Fibroblast of skin of left biceps (primary cell): Measurements from ENCODE around the gene ZBTB7B.

Source experiments
- DNase-seq, 2 experiments: peaks; one replicate each; pipeline ENCODE4 v3.0.0-alpha.2; 2013; ENCODE audit warnings: low read depth in 2 of 2

ZBTB7B gene

DNA sequence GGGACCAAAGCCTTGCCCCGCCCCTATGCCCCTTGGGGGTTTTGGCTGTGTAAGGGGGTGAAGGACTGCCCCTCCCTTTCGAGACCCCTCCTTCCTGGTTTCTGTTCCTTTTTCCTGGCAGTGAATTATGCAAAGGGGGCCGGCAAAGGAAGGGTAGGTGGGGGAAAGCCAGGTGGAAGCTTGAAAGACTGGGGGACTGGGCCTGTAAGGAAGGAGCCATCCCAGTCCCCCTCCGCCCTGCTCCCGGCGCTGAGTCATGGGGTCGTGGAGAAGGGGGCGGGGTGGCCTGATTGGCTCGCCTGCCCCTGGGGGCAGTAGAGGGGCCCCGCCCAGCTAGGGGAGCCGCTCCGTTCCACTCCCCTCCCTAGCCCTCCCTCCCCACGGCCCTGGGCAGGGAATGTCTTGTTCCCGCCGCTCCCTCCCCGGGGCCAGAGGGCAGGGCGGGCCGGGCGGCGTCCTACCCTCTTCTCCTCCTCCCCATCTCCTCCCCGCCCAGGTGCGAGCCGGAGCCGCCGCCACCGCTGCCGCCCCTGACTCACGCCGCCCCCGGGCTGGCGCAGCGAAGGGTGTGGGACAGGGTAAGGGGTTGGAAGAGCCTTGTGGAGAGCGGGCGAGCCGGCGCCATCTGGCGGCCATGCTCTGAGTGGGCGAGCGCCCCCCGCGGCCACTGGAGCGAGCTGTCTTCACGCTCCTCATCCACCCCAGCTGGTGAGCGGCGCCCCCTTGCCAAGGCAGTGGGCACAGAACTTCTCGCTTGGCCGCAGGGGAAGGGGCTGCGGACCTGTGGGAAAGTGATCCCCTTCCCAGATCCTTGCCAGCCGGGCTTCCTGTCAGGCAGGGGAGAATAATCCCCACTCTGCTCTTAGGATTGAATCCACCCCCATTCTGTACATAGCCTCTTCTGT, 14.7 kb downstream of the ZBTB7B start:
- DNase-seq, result peak; percentile 48 to 62

DNA sequence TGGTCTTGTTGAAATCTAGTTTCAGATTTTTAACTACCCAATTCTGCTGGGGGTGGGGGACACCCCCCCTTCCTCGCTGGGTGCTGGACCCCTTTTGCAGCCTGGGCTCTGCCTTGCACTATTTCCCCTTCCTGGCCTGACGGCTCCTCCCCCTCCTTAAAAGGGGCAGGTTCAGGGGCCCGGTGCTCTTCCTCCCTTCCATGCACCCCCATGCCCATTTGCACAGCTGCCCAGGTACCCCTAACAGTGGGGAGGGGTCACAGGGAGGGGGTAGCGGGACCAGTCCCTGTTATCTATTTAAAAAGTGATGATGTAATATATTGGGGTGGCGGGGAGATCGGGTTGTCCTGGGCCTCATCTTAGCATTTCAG, 15.3 kb downstream of the ZBTB7B start:
- DNase-seq, result no peak

DNA sequence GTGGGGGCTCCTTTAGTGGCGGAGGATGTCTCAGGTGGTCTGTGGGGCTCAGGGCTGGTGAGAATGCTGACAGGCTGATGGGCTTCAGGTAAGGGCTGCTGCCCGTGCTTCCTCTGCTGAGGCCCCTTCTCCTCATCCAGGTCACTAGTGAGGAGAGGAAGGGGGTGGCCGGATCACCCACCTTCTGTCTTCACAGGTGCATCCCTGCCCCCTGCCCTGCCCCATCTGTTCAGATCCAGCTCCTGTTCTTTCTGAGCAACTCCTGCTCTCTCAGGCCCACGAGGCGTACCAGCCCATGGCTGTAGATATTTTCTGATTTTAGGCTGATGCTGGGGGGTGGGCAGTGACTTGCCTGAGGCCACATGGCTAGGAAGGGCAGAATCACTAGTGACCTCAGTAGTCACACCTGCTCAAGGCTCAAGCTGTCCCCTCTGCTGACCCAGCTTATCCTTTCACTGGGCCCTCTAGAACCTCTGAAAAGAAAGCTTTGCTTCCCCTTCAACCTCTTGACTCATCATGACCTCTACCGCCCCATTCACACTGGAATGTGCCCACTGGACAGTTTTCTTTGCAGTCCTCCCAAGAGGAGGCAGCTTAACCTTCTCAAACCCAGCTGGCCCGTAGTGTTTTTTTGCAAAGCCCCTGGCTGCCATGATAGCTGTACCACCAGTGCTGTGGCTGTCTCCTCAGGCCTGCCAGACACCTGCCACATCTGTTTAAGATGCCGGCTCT, 16.2 kb downstream of the ZBTB7B start:
- DNase-seq, result no peak

DNA sequence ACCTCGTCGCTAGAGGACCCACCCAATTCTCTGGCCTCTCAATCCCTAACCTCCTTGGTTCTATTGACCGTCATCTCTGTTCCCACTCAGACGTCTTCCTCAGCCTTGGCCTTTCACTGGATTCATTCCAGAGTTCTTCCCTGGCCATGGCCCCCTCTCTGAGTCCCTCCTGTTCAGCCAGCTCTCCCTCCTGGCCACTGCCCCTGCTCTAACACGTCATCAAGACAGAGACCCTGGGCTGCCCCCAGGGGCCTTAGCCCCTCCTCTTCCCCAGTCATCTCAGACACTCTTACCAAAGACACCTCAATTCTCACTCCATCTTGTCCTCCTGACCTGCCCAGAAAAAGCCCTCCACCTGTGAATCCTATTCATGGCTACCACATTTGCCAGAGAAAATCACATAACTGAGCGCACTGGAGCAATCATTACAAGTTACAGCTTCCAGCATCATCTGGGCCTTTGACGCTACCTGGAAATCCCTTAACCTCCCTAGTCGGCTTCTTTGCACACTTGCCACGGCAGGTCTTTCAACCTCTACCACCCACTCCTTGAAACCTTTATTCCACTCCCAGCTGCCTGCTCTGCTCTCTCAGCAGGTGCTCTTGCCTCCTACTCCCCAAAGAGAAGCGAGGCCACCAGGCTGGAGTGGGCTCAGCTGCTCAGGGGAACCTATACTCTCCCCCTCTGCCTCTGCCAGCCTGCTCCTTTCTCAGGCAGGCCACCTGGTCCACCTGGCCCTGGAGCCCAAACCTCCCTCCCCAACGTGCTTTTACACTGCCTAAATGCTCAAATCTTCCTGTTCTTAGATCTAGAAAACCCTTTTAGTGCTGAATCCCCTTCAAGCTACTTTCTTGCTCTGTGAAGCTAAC, 17.0 kb downstream of the ZBTB7B start:
- DNase-seq, result no peak

DNA sequence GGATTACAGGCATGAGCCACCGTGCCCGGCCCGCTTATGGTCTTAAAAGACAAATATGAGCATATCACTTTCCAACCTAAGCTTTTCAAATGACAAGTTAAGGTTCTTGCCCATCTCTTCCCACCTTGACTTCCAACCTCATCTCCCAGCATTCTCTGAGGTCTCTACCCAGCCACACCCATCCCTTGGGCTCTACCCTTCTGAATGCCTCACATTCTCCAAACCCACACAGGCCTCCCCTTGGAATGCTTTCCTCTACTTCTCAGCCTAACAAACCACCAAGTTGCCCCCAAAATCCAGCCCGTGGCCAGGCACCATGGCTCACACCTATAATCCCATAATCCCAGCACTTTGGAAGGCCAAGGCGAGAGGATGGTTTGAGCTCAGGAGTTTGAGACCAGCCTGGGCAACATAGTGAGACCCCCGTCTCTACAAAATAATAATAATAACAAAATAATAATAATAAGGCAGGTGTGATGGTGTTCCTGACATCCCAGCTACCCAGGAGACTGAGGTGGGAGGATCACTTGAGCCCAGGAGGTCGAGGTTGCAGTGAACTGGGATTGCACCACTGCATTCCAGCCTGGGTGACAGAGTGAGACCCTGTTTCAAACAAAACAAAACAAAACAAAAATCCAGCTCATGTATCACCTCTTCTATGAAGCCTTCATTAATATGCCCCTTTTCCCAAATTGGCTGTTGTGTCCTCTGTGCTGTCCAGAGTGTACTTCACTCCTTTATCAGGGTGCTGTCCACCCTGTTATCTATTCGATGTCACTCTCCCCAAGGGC, 19.7 kb downstream of the ZBTB7B start:
- no peak for DNase-seq

DNA sequence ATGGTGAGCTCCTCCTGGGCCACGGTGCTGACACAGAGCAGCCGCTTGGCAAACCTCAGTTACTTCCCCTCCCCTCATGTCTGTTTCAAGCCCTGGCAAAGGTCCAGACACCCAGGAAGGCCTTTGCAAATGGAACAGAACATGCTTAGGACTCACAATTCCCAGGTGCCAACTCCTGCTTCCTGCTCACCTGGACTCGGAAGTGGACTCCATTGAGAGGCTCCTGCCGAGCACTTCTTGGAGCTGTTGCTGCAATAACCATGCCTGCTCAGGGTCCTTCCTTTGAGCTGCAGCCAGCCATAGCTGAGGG, 20.3 kb downstream of the ZBTB7B start:
- DNase-seq, result no peak

DNA sequence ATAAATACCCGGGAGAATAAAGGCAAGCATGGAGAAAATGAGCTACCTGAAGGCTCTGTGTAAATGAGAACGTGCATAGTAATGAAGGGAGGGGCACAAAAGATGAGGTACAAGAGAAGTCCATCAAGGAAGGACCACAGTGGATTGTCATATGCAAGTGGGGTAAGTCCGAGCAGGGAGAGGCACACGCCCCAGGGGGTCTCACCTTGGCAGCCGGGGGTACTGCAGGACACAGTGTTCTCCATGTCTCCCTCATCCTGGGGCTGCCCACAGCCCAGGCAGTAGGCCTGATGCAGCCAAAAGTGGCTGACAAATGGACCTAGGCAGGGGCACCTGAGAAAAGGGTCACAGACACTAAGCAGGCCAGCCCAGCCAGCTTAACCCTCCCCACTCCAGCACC, 21.0 kb downstream of the ZBTB7B start:
- no peak for DNase-seq

DNA sequence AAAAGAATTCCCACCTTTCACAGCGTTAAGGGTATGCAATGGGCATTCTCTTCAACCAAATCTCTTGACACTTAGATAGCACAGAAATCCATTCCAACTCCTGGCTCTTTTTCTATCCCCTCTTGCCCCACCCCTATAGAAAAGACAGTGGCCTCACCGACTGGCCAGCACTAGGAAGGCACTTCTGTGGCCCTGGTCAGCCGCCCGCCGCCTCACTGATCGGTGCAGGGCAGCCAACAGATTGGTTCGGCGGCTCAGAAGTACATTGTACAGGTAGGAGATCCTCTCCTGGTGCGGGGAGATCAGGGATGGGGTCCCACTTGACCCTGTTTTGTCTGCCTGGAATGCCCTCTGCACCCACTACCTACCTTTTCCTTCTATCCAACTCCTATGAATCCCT, 21.7 kb downstream of the ZBTB7B start:
- DNase-seq, result no peak

DNA sequence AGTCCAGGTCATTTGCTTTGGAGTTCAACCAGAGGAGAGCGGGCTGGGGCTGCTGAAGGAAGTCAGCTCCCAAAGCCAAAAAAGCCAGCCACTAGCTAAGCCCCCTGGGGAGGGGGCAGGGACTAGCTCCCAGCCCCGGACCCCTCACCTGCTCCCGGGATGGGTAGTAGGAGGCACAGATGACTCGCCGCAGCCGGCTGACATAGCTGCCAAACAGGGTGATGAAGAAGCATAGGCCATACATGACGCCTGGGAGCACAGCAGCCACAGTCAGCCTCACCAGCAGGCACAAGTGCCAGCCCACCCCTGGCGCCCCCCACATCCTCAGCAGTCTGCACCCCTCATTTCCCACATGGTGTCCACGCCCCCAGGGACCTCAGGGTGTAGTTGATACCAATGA, 23.6 kb downstream of the ZBTB7B start:
- DNase-seq, result no peak

DNA sequence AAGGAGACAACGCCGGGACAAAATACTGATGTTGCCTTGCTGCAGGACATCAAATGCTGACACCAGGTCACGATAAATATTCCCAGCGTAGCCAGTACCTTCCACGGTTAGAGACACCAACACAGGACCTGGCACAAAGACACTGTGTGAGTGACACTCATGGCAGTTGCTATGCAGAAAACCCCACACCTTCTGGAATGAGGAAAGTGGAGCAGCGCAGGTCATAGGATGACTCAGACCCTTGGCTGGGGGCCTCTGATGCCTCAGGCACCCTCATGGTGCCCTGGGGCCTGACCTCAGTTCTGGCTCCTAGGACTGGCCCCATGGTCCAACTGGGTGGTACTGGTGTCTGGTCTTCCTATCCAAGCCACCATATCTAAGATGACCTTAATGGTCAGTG, 24.0 kb downstream of the ZBTB7B start:
- DNase-seq, result no peak

DNA sequence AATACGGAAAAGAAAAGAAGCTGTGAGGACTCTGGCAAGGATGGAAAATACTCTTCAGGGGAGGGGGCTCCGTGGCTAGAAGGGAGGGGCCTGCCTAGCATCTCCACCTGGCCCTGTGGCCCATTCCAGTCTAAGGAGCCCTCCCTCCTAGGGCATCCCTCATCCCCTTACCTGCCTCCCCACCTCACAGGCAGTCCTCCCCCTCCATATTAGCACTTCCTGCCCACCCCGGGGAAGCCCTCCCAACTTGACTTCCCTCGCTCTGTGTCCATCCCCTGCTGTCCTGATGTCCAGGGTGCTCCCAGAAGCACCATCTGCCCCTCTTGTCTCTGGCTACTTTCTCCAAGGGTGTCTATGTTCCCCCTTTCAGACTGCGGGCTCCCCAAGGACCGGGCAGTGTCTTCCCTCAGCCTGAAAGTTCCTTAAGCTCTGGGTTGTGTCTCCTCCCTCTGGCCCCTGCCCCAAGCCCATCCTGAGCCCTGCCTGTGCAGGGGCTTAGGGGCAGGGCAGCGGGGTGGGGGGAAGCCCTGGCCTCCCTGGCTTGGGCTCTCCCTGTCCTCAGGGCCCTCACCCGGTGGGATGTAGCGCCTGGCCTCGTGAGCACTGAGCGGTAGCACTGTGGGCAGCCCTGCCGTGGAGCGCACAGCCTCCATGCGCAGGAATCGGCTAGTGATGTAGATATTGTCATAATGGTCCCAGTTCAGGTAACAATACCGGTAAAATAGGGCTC, 27.1 kb downstream of the ZBTB7B start:
- no peak for DNase-seq

DNA sequence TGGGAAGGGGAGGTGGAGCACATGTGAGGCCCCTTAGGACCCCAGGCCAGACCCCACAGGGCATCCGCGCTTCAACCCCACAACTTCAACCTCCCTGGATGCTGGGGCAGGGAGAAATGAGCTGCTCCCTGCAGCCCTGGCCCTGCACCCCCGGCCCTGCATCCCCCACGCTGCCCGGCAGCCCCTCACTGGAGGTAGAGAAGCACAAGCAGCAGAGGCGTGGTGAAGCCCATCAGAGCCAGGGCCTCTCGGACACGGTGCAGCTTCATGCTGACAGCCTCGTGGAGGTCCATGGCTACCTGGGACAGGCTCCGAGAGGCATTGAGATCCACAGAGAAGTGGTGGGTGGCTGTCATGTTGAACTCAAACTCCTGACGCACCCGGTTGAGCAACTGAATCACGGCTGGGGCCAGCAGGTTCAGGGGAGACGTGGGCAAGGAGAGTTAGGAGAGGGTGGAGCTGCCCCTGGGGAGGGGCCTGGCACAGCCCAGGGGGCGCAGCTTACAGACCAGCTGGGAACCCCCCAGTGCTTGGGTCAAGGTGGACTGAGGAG, 27.7 kb downstream of the ZBTB7B start:
- DNase-seq, result no peak

DNA sequence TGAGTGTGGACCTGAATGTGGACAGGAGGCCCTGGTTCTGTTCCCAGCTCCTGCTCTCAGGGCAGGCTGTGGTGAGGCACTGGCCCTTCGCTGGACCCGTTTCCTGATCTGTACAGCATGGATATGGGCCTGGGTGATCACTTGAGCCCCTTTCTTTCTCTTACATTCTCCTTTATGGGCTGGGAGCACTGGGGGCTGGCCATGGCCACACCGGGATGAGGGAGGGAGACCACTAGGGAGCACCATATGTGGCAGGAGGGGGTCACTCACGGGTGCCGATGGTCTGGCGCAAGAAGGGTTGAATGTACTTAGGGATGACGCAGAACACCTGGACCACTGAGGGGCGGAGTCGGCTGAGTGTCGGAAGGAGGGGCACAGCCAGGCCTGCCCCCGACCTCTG, 28.3 kb downstream of the ZBTB7B start:
- no peak for DNase-seq

DNA sequence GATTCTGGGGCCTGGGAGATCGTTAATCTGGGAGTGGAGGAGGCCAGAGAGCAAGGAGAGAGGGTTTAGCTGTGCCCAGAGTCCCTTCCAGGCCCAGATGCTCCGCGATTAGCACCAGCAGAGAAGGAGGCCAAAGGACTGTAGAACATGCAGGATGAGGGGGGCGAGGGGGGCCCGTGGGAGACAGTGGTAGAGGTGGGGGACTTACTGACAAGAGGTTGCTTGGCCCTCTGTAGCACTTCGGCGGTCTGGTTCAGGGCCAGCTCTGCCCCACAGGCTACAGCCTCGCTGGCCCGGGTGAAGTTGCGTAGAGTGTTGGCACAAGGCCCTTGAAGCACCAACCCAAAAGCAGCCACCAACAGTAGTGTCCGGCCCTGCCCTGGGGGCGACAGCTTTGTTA, 30.3 kb downstream of the ZBTB7B start:
- DNase-seq, result no peak

DNA sequence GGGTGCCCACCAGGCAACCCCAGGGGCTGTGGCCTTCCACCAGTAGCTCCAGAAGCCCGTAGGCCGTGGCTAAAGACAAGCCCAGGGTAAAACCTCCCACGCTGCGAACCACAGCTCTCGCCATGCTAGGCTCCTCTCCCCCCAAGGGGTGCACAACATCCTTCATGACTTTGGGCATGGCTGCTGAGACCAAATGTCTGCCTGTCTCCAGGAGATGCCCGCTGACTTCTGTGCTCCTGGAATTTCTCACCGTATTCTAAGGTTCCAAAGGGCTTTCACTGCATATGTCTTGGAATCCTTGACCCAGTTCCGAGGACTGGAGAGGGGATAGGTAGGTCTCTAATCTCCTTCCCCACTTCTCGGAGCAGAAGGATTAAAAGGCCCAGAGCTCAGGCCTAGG, 30.9 kb downstream of the ZBTB7B start, which contains the start of the genes DCST1 and DCST2:
DCST1 (plus strand) TSS at position 301 of the 400 bp plus-strand sequence. CDS start 213 bp downstream, outside the sequence.
DCST2 (minus strand) TSS at position 258 of the 400 bp plus-strand sequence; CDS start at position 178, 80 bp downstream.
- DNase-seq, result no peak

DNA sequence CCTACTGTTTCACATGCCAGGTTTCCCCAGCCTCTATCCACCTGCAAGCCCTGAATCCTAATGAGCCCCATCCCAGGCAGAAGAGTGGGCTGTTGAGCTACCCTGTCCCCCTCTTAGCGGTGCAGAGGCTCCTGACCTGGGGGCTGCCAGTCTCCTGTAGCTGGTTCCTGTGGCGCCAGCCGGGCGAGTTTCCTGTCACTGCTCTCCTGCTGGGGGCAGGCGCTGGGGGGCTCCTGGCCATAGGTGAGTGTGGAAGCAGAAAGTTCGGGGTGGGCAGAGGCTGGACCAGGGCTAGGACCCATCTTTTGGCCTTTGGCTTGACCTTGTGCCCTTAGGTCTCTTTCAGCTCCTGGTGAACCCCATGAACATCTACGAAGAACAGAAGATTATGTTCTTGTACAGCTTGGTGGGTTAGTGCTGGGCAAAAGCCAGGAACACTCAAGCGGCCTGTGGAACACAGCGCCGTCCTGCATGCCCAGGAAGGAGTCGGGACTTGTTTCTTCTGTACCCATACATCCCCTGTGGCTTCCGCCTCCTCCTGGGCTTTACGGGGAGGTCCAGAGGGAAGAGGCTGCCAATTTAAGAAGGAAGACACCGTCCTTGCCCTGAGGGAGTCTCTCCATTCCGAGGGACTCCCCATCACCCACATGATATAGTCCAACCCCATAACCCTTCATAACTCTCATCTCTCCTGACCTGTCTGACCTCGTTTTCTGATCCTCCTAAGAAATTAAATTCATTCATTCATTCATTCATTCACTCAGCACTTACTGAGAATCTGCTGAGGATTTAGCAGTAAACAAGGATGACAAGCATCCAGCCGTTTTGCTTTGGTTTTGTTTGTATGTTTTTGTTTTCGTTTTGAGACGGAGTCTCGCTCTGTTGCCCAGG, 32.0 kb downstream of the ZBTB7B start:
- no peak for DNase-seq

DNA sequence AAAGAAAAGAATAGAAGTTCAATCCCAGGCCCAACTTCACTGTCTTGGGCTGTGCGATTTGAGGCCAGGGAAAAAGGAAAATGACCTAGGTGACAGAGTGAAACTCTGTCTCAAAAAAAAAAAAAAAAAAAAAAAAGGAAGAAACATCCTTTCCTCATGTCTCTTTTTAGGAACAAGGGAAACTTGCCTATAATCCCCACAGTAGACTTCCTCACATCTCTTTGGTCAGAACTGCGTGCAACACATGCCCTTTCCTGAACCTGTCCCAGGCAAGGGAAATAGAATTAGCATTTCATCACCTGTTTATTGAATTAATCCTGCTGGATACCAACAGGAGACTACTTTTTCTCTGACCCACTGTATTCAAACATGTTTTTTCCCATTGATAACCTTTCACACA, 33.3 kb downstream of the ZBTB7B start:
- no peak for DNase-seq

DNA sequence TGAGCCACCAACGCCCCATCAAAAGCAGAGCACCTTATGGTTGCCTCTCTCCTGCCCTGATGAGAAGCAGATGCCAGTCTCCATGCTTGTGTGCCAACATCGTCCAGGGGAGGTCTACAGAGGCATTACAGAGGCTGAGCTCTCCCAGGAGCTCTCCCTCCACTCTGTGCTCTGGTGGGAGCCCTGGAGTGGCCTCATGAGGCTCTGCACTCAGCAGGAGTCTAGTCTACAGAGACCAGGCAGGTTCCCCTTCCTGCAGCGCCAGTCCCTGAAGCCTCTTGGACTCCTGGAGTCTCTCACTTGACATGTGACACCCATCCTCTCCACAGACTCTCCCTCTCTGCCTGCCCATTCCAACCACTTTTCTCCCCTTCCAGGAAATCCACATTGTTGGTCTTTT, 34.4 kb downstream of the ZBTB7B start:
- DNase-seq, result no peak

DNA sequence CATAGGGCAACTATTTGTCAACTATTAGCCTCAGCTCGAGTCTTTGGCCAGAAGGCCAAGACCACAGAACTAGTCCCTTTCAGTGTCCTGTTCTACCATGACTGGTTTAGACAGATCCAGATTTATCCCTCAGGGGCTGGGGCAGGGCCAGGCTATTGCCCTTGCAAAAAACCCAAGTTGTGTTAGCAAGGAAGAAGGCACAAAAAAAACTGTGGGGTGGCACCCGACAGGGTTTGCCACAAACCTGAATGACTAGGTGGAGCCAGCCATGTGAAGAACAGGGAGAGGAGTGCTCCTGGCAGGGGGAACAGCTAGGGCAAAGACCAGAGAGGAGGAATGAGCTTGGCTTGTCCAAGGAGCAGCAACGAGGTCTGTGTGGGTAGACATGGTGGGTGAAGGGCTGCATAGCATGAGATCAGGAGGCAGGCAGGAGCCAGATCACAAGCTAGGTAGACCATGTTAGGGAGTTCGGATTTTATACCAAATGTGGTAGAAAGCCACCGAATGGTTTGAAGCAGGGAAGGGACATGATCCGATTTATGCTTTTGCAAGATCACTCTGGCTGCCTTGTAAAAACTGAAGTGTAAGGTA, 35.3 kb downstream of the ZBTB7B start:
- no peak for DNase-seq
